GM12875 (cell line): Measurements from ENCODE around the gene IL6R.
"Not testable (repeated sequence)": the region's sequence is repeated elsewhere in the genome, so short reads cannot be mapped to it uniquely, and the experiment has no call there.

Source experiments
- H3K4me3 ChIP-seq: one replicate; pipeline ENCODE4 v1.5.1; 2011; ENCODE audit warnings: low read depth, low read length, control low read depth
- CTCF ChIP-seq: IDR thresholded peaks from 2 replicates; pipeline ENCODE4 v1.5.1; 2011; ENCODE audit warnings: low read depth, mild to moderate bottlenecking, control low read depth, inconsistent platforms, low read length, moderate library complexity, borderline replicate concordance; ENCODE audit not compliant: insufficient read depth

Gene IL6R

DNA sequence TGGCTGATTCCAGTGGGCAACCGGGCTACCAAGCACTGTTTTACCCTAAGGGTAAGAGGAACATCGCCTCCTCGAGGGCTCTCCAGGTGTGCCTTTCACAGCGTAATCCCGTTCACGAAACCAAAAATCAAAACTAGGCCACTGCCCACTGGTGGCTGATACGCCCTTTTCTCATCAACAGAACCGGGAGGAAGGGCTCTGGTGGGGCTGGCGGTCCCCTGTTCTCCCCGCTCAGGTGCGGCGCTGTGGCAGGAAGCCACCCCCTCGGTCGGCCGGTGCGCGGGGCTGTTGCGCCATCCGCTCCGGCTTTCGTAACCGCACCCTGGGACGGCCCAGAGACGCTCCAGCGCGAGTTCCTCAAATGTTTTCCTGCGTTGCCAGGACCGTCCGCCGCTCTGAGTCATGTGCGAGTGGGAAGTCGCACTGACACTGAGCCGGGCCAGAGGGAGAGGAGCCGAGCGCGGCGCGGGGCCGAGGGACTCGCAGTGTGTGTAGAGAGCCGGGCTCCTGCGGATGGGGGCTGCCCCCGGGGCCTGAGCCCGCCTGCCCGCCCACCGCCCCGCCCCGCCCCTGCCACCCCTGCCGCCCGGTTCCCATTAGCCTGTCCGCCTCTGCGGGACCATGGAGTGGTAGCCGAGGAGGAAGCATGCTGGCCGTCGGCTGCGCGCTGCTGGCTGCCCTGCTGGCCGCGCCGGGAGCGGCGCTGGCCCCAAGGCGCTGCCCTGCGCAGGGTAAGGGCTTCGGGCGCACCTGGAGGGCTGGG is at the start of gene IL6R:
IL6R (plus strand) TSS at position 360 of the 763 bp plus-strand sequence; CDS start at position 647, 287 bp downstream.
- peak within 1 kb of the TSS; percentile 86 for H3K4me3 ChIP-seq
- TF ChIP-seq CTCF: peak; percentile 55

DNA sequence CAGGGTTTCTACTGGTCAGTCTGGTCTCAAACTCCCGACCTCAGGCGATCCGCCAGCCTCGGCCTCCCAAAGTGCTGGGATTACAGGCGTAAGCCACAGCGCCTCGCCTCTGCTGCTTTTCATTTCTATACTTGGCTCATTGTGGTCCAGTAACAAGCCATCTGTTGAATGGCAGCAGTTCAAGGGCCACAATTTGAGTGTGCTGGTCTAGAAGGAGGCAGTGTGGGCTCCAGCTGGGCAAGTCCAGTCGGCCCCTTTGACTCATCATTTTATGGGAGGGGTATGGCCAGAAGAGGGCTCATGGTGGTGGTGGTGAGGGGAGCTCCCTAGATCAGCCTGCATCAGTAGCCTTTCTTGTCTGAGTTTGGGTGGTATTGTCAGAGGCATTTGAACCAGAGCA is 46.6 kb upstream of the IL6R start:
- no peak for TF ChIP-seq CTCF
- no peak overlapping the region for H3K4me3 ChIP-seq

DNA sequence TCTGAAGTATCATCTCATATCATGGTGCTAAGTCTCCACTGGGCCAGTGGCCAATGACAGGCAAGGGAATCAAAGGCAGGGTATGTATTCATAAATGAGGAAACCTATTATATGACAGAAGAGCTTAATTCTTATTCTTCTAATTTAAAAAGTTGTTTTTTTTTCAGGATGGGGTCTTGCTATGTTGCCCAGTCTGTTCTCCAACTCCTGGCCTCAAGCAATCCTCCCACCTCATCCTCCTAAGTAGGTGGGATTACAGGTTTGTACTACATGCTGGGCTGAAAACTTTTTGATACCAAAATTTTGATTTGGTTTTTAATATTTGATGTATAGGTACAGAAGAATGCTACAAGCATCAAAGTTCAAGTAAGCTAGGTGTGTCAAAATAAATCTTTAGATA is 44.9 kb upstream of the IL6R start:
- H3K4me3 ChIP-seq: no peak overlapping the region
- no peak for TF ChIP-seq CTCF

DNA sequence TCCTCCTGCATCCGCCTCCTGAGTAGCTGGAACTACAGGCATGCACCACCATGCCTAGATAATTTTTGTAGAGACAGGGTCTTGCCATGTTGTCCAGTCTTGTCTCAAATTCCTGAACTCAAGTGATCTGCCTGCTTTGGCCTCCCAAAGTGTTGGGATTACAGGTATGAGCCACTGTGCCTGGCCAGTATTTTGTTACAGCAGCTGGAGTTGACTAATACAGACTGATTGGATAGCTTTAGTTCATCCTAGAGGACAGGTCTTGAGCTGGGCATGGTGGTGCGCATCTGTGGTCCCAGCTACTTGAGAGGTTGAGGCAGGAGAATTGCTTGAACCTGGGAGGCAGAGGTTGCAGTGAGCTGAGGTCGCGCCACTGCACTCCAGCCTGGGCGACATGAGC is 44.3 kb upstream of the IL6R start:
- not testable (repeated sequence) for H3K4me3 ChIP-seq

GRCh38 chr1:154361357-154361756 is 43.8 kb upstream of the IL6R start:
- H3K4me3 ChIP-seq: no peak overlapping the region
- no peak for TF ChIP-seq CTCF

DNA sequence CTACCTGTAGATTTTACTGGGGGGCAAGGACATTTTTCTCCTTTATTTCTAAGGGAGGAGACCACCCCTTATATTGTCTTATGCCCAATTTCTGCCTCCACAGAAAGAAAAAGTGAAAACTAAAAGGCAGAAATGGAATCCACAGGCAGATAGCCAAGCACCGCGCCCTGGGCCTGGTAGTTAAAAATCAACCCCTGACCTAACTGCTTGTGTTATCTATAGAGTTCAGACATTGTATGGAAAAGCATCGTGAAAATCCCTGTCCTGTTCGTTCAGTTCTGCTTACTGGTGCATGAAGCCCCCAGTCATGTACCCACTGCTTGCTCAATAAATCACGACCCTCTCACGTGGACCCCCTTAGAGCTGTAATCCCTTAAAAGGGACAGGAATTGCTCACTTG is 33.7 kb upstream of the IL6R start:
- H3K4me3 ChIP-seq: no peak overlapping the region

DNA sequence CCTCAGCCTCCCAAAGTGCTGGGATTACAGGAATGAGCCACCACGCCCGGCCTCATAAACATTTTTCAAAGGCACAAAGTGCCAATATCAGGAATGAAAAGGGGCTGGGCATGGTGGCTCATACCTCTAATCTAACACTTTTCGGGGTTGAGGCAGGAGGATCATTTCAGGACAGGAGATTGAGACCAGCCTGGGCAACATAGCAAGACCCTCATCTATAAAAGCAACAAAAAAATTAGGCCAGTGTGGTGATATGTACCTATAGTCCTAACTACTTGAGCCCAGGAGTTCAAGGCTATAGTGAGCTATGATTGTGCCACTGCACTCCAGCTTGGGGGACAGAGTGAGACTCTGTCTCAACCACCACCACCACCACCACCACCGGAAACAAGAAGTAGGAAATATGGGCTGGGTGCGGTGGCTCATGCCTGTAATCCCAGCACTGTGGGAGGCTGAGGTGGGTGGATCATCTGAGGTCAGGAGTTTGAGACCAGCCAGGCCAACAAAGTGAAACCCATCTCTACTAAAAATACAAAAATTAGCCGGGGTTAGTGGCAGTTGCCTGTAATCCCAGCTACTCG is 31.3 kb upstream of the IL6R start:
- H3K4me3 ChIP-seq: not testable (repeated sequence)

More for the DNA sequence above, 33.7 kb upstream of the IL6R start:
- no peak for TF ChIP-seq CTCF

GRCh38 chr1:154379301-154379700 is 25.8 kb upstream of the IL6R start:
- no peak overlapping the region for H3K4me3 ChIP-seq
- TF ChIP-seq CTCF: no peak
